DOHH2 (cell line): ENCODE results near the gene SNX13.

Source experiments
- CTCF ChIP-seq: fragments of 200-600 bp; sonication (generic); IDR thresholded peaks from one replicate; pipeline ENCODE4 v1.5.1; 2014; ENCODE audit warnings: antibody characterized with exemption, mild to moderate bottlenecking, low read depth, low read length; ENCODE audit not compliant: poor library complexity, severe bottlenecking
- EZH2phosphoT487 ChIP-seq: fragments of 200-600 bp; sonication (generic); IDR thresholded peaks from 2 replicates; pipeline ENCODE4 v1.6.1; 2017; ENCODE audit warnings: borderline replicate concordance, mild to moderate bottlenecking, antibody characterized with exemption, low read length, moderate library complexity, mixed read lengths

- TF ChIP-seq CTCF = no peak
- no peak for TF ChIP-seq EZH2phosphoT487
Measured at GRCh38 chr7:17931069-17931468, 9.2 kb downstream of the SNX13 start.
